Right lobe of liver (tissue), 6 donors: ENCODE measurements around the gene PRKCA. TPM values are rescaled to one million over a fixed set of nuclear protein-coding genes. Genes with fewer than 3 reads are reported as not detected.

Source experiments
- ATAC-seq, 4 donors: fragments of 200-7000 bp; cut with Tn5 transposase; one replicate each; pipeline ENCODE4 v1.9.1; 2020; ENCODE audit warnings: mild to moderate bottlenecking in 4 of 4, moderate library complexity in 4 of 4
- DNase-seq, 3 donors: peaks; one replicate each; pipeline ENCODE4 v3.0.0-alpha.2; 2020
- H3K27ac ChIP-seq, 3 donors: fragments of 200-600 bp; one replicate each; pipeline ENCODE4 v1.8.0; 2022
- H3K27me3 ChIP-seq, 2 donors: fragments of 200-600 bp; one replicate each; pipeline ENCODE4 v1.8.0; 2022
- H3K36me3 ChIP-seq, 4 donors: fragments of 200-600 bp; sonication (generic) in 1 of 4; one replicate each; pipeline versions ENCODE4 v1.5.1 to v1.8.0; 2017 to 2022; ENCODE audit warnings: control low read depth in 1 of 4
- H3K4me1 ChIP-seq, 4 donors: fragments of 200-600 bp; sonication (generic) in 1 of 4; one replicate each; pipeline versions ENCODE4 v1.5.1 to v1.8.0; 2017 to 2022; ENCODE audit warnings: control low read depth in 1 of 4
- H3K4me3 ChIP-seq, 3 donors: fragments of 200-600 bp; one replicate each; pipeline ENCODE4 v1.8.0; 2022
- H3K9me3 ChIP-seq, 4 donors: fragments of 200-600 bp; sonication (generic) in 1 of 4; one replicate each; pipeline versions ENCODE4 v1.5.1 to v1.8.0; 2017 to 2022; ENCODE audit warnings: control low read depth in 1 of 4
- POLR2A ChIP-seq: fragments of 450-650 bp; IDR thresholded peaks from one replicate; pipeline ENCODE4 v1.6.1; 2017; ENCODE audit warnings: antibody characterized with exemption, mild to moderate bottlenecking
- WGBS: methylation state at CpG from one replicate; pipeline ENCODE4 v1.1.6; 2018; ENCODE audit warnings: low coverage, low lambda C conversion rate; ENCODE audit not compliant: insufficient coverage; ENCODE audit errors: missing lambda C conversion rate; 5-methylcytosine and 5-hydroxymethylcytosine counted together
- intact Hi-C, 2 donors: fragments of 100-400 bp; cut with DNase I; formaldehyde crosslinking; loops; one replicate each; pipeline versions ENCODE4 v1.11.2 to v1.14.1; 2022
- microRNA counts: library from miRNA; unstranded; fragments of <30 nt; microRNA quantifications from one replicate; lab custom pipeline; 2016
- microRNA-seq, 2 donors: library from miRNA; unstranded; fragments of <30 nt; microRNA quantifications; one replicate each; pipeline ENCODE4, GENCODE V29; 2019 to 2020
- small RNA-seq, 2 experiments: library from RNA; depleted of rRNA; stranded (forward); fragments of <200 nt; gene quantifications; one replicate each; pipeline ENCODE3, GENCODE V24; 2016
- total RNA-seq, 6 experiments: library from RNA; depleted of rRNA in 2 of 6; stranded (reverse); fragments of >200 nt in 2 of 6; fragmentation: NEBNext Ultra II Directional in 3 of 6; extraction: Animal tissue kit (Norgen Biotek cat#: 25700) in 3 of 6; gene quantifications; one replicate each; pipeline versions ENCODE4 v1.1.0 to v1.2.4, GENCODE V29; 2016 to 2023
- TF ChIP-seq, protein P1 (sequence below), 4 donors: fragments of 200-600 bp in 3 of 4; fragments of 450-650 bp in 1 of 4; IDR thresholded peaks; one replicate each; pipeline versions ENCODE4 v1.5.1 to v1.8.0; 2016 to 2022; ENCODE audit warnings: antibody characterized with exemption in 4 of 4, mild to moderate bottlenecking in 2 of 4
- donor health status: DM: no; HTN: yes; CAD: no.
- donor health status: DM: no; HTN: no; CAD: no.
- donor health status: DM: no; HTN: no; CAD: no.
- donor health status: DM: no; HTN: yes; CAD: no.
- donor health status: DM: no; HTN: yes; CAD: no.

The PRKCA gene
- total RNA-seq, 6 experiments from 2014 or later, result 11.7 to 23.0 (median 18.7) TPM

DNA sequence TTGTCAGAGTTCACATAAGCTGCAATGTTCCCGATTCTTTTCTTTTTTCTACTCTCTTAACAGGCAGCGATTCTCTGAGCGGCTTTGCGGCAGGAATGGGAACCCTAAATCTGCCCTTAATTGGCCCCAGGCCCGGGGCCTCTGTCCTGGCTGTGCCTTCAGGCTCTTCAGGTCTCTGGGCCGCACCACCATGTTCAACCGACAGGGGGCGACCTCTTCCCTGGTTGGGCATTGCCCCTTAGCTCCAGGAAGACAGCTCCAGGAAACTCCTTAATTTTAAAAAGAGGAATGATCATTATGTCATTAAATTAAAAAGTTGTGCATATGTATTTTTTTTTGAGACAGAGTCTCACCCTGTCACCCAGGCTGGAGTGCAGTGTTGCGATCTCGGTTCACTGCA lies 552.8 kb downstream of the PRKCA start:
- intact Hi-C loops, result no loop called here
- 67% methylated on average over 10 of the region's 10 CpGs for WGBS
- no peak overlapping the region for H3K4me3 ChIP-seq
- ATAC-seq, result no peak
- no peak overlapping the region for H3K27ac ChIP-seq
- no peaks in the 10 kb centered on the region for H3K4me1 ChIP-seq
- DNase-seq, result peak in 1 of 3 donors; percentile 40
- H3K36me3 ChIP-seq, result no peaks in the 10 kb centered on the region
- TF ChIP-seq, protein P1, sequence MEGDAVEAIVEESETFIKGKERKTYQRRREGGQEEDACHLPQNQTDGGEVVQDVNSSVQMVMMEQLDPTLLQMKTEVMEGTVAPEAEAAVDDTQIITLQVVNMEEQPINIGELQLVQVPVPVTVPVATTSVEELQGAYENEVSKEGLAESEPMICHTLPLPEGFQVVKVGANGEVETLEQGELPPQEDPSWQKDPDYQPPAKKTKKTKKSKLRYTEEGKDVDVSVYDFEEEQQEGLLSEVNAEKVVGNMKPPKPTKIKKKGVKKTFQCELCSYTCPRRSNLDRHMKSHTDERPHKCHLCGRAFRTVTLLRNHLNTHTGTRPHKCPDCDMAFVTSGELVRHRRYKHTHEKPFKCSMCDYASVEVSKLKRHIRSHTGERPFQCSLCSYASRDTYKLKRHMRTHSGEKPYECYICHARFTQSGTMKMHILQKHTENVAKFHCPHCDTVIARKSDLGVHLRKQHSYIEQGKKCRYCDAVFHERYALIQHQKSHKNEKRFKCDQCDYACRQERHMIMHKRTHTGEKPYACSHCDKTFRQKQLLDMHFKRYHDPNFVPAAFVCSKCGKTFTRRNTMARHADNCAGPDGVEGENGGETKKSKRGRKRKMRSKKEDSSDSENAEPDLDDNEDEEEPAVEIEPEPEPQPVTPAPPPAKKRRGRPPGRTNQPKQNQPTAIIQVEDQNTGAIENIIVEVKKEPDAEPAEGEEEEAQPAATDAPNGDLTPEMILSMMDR (IDR thresholded peaks at IDR 0.05), result peak in 2 of 4 donors; percentile 8 to 35
- TF ChIP-seq POLR2A, result no peak
- H3K27me3 ChIP-seq, result no peaks in the 10 kb centered on the region
- H3K9me3 ChIP-seq, result no peaks in the 10 kb centered on the region

DNA sequence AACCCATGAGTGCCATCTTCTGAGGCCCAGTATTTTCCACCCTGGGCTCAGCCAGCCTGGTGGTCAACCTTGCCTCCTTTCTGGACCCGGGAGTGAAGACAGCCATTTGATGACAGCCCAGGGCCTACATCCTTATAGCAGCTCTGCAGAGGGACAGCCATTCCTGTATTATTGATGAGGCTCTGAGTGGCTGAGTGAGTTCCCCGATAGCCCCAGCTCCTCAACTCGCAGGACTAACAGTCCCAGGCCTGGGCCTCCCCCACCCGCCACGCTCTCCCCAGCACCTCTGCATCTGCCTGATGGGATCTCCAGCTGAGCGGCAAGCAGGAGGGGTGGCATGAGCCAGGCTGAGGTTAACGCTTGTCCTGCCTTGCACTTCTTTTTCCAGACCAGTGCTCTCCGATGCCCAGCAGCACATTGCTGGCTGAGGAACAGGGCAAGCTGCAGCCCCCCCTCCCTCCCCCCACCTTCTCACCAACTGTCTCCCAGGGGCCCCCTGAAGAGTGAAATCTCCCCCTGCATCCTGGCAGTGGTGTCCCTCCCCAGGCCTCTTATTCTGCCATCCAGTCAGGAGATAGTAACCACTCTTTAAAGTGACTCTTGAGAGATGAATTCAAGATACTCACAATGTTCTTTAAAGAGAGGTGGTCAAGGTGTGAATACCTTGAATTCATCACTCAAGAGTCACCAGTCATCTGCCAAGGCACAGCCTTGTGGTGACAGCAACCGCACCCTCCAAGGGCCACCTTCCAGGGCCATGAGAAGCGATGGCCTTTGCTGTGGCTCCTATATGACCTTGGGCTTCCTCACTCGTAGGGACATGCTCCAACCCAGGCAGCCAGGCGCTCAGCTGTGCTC lies 556.0 kb downstream of the PRKCA start:
- Histone ChIP-seq H3K4me1 (no peaks in the 10 kb centered on the region), H3K27ac (no peak overlapping the region), H3K36me3 (no peaks in the 10 kb centered on the region), H3K9me3 (no peaks in the 10 kb centered on the region), H3K27me3 (no peaks in the 10 kb centered on the region), H3K4me3 (no peak overlapping the region)
- DNase-seq (peak in 1 of 3 donors; percentile 18), ATAC-seq (no peak)
- intact Hi-C loops, result no loop called here
- 49% methylated on average over 3 of the region's 12 CpGs for WGBS
- no peak for TF ChIP-seq POLR2A
- TF ChIP-seq, protein P1 (IDR thresholded peaks at IDR 0.05), result no peak

DNA sequence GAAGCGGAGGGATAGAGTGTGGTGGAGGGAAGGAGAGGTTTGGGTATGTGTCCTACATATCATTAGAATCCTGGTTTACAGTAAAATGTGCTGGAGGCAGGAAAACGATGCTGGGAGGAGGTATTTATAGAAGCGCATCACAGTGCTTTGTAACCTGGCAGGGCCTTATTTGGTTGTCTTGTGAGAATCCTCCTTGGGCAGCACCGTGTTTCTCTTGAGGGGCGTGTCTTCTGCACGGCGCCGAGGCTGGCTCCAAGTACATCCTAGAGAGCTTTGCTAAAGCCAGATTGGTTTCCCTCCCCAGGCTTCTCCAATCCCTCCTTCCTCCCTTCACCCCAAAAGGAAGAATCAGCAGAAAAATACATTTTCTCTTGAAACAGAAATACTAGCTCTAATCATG lies 556.9 kb downstream of the PRKCA start:
- Histone ChIP-seq H3K4me3 (no peak overlapping the region), H3K4me1 (no peaks in the 10 kb centered on the region), H3K27ac (no peak overlapping the region), H3K36me3 (no peaks in the 10 kb centered on the region), H3K27me3 (no peaks in the 10 kb centered on the region), H3K9me3 (no peaks in the 10 kb centered on the region)
- WGBS, result 54% methylated on average over 5 of the region's 8 CpGs
- intact Hi-C loops, result no loop called here
- DNase-seq (peak in 1 of 3 donors; percentile 11), ATAC-seq (no peak)
- TF ChIP-seq POLR2A, result no peak
- TF ChIP-seq, protein P1 (IDR thresholded peaks at IDR 0.05), result no peak

DNA sequence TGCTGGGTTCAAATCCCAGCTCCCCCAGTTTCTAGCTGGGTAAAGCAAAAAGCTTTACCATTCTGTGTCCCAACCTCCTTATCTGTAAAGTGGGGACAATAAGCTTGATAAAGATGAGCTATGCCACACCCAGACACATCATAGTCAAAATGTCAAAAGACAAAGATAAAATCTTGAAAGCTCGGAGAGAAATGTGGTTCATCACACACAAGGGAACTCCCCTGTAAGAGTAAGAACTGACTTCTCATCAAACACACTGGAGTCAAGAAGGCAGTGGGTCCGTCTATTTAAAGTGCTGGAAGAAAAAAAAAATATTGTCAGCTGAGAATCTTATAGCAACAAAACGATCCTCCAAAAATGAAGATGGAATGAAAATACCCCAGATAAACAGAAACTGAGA lies 557.8 kb downstream of the PRKCA start:
- intact Hi-C loops, result no loop called here
- no peak for DNase-seq
- no peak overlapping the region for H3K27ac ChIP-seq
- H3K4me3 ChIP-seq, result no peak overlapping the region
- no peaks in the 10 kb centered on the region for H3K4me1 ChIP-seq
- H3K27me3 ChIP-seq, result no peaks in the 10 kb centered on the region
- TF ChIP-seq POLR2A, result no peak
- TF ChIP-seq, protein P1 (IDR thresholded peaks at IDR 0.05), result no peak
- 62% methylated on average over 3 of the region's 3 CpGs for WGBS
- H3K9me3 ChIP-seq, result no peaks in the 10 kb centered on the region
- ATAC-seq, result no peak
- H3K36me3 ChIP-seq, result no peaks in the 10 kb centered on the region

MicroRNA genes within 50 kb of the gene (microRNA counts, 767-probe panel; counts per million panel counts)
- microRNA hsa-miR-634 (lab: Ali Mortazavi, UCI), result 237 counts per million

Small RNA genes lying within 50 kb of the gene (microRNA-seq; reads per million reads assigned to microRNA genes)
- 0 reads per million in 2 donors for gene MIR634

Small RNA genes lying within 50 kb of the gene (small RNA-seq; reads per million reads assigned to genes)
- gene MIR634 (0 reads per million in 2 experiments), gene RN7SL735P (0 to 0.19 reads per million in 2 experiments), gene RNA5SP444 (0 to 0.10 reads per million in 2 experiments), gene RNA5SP445 (0 to 0.13 reads per million in 2 experiments), gene RNU6-928P (0 reads per million in 2 experiments)

Other genes starting within 250 kb of the PRKCA start
- gene CEP112, start 110.5 kb upstream of the PRKCA start, total RNA-seq, result 1 to 10 TPM; 2.2 to 4.6 (median 3.9) TPM
- gene APOH, start 73.2 kb upstream of the PRKCA start, total RNA-seq, result 1,000 to 10,000 TPM; 3,186 to 7,027 (median 4,523) TPM